Activated naive CD8-positive, alpha-beta T cell treated with anti-CD3 and anti-CD28 coated beads, Interleukin-2, amount 50 U/mL, for 16 hours (primary cell): ENCODE results near the gene TBC1D8.
"Not testable (repeated sequence)": the region's sequence is repeated elsewhere in the genome, so short reads cannot be mapped to it uniquely, and the experiment has no call there.

Experiments used
- DNase-seq: peaks from one replicate; pipeline ENCODE4 v3.0.0-alpha.2; 2020; ENCODE audit warnings: low read depth, low spot score

TBC1D8 gene

DNA sequence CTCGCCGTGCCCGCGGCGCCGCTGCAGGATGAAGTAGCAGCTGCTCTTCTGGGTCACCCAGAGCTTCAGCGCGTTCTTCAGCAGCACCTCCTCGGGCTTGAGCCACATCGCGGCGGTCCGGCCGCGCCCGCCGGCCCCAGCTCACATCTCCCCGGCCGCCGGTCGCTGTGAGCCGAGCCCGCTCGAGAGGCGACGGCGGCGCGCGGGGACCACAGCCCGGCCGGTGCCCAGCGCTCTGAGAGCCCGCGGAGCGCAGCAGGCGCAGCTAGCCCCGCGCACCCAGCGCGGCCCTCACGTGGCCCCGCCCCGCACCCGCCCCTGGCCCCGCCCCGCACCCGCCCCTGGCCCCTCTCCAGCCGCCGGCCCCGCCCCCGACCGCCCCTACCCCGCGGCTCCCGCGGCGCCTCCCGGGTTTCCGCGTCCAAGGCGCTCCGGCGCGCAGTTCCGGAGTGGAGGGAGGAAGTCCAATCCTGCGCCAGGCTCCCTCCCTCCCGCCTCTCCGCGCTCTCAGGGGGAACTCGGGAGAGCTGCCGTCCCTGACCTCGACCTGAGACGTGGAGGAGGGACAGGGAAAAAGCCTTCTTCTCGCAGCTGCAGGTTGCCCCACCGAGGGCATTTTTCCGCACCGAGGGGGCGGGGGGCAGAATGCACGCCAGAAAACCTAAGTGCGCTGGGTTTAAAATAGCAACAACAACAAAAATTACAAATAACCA, at the start of gene TBC1D8:
Gene TBC1D8, minus strand, starts transcription at position 237 of the 713 bp plus-strand sequence. Its CDS starts 129 bp downstream, at position 108.
- DNase-seq = peak; percentile 34

DNA sequence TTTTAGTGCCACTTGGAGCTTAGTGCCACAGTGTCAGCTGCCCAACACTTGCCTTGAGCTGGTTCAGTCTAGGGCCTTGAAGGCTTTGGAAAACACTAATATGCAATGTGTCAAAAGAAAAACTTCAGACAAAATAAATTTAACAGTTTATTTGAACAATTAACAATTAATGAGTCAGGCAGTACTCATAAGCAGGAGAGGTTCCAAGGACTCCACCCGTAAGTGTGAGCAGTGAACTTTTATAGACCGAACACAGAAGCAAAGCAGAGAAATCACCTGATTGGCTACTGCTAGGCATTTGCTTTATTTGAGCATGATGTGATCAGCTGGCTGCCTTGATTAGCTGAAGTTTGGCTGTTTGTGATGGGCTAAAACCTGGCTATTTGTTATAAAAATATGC, 49.5 kb upstream of the TBC1D8 start:
- no peak for DNase-seq

DNA sequence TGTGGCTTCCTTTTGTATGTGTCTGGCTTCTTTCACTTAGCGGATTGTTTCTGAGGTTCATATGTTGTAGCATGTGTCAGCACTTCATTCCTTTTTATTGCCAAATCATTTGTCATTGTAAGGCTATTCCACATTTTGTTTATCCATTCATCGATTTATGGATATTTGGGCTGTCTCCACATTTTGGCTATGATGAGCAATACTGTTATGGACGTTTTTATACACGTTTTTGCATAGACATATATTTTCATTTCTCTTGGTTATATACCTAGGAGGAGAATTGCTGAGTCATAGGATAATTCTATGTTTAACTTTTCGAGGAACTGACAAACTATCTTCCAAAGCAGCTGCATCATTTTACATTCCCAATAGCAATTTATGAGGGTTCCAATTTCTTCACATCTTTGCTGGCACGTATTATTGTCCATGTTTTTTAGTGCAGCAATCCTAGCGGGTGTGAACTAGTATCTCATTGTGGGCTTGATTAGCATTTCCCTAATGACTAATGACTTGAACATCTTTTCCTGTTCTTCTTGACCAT, 48.1 kb upstream of the TBC1D8 start:
- DNase-seq = no peak

DNA sequence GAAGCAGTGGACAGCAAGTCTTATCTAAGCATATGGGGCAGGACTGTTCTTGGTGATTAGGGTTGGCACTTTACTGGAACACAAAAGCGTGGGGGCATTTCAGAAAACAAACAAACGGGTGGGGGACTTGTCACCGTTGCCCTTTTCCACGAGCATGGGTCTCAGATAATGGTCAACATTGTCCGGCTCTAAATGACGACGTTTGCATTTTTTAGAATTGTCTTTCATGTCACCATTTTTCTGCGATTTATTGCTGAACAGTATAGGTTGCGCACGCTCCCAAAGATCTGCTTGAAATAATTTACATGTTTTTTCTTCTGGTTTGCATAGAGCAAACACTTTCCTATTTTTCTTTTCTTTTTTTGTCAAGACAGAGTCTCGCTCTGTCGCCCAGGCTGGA, 46.6 kb upstream of the TBC1D8 start:
- no peak for DNase-seq

DNA sequence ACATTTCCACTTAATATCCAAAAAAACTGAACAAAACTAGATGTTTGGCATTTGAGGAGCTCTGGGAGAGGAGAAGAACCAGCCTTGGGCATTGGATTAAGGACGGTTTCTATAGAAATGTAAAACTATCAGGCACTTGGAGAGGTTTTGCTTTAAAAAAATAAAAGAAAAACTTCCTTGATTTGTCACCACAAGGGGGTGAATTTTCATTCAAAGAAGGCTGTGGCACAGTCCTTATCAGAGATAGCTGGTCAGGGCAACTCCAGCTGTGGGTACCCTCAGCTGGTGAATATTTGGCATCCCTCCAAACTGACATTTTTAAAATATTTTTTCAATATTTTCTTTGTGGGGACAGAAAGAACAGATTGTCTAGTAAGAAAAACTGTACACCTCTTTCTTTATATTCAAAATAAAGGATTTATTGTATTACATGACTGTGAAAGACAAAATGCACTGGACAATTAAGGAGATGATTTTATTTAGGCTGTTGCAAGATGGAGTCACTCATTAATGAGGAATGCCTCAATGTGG, 46.1 kb upstream of the TBC1D8 start:
- no peak for DNase-seq

DNA sequence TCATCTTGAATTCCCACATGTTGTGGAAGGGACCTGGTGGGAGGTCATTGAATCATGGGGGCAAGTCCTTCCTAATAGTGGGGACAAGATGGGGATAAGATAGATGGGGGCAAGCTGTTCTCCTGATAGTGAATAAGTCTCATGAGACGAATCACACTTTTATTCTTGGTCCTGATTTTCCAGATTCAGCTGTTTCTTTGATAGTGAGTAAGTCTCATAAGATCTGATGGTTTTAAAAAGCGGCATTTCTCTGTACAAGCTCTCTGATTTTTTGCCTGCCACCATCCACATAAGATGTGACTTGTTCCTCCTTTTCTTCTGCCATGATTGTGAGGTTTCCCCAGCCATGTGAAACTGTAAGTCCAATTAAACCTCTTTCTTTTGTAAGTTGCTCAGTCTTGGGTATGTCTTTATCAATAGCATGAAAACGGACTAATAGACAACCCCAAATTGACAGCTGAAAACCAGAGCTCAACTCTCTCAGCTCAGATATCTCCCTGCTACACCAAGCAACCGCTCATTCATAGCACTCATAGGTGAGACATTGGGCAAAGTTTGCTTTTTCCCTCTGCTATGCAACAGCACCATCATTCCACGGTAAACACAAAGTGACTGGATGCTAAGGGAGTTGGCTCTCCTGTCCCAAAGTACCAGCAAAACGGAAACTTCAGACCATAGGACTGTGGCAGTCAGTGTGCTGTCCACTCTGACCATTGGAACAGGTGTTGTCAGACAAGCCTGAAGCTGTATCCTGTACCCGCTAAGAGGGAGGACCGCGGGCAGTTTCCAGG, 44.9 kb upstream of the TBC1D8 start:
- no peak for DNase-seq

DNA sequence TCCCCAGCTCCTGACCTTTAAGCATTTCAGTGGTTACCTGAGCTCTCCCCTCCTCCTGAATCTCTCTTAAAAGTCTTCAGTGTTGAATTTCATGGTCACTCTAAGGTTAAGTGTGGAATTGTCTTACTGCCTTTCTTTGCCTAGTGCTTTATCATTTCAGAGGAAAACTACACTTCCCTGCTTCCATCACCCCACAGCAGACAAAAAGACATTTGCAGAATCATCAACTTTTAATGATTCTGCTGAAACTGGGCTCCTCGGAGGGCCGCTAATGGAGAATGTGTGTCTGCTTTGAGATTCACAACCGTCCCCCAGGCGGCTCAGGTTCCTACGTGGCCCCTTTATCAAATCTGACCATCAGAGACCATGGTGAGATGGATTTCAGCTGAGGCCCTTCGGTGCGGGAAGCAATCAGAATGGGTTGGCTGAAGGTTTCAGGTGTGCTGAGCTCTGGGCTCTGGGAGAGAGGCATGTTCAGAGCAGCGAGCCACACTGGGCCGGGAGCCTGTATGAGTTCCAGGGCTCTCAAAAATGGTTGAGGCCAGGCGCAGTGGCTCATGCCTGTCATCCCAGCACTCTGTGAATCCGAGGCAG, 41.9 kb upstream of the TBC1D8 start:
- no peak for DNase-seq

DNA sequence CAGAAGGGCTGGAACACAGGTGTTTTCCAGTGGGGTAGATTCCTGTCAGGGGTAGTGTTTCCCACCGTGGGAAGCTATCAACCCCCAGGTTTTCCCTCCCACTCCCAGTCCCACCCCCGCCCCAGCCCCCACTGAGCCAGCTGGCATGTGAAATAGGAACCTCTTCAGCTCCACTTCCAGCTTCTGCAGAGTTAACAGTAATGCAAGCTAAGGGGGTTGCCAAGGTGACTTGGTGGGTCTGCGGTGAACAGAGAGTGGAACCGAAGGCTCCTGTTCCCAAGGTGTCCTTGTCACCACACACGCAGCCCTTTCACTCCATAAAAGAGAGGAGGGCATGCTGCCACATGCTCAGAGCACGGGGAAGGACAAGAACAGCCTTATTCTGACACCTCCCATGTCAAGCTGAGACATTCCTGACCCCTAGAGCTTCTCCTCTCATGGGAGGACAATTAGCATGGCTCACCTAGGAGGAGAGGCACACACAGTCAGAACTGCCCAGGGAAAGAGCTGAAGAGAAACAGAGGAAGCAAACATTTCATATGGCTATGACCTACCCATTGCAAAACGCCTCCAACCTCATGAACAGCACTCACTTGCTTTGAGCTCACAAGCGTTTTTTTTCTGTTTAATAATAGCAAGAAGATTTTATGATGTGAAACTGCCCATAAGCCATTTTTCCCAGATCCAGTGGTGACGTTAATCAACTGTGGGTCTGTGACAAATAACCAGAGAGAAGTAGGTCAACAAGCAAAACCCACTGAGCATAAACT, 39.8 kb upstream of the TBC1D8 start:
- no peak for DNase-seq

DNA sequence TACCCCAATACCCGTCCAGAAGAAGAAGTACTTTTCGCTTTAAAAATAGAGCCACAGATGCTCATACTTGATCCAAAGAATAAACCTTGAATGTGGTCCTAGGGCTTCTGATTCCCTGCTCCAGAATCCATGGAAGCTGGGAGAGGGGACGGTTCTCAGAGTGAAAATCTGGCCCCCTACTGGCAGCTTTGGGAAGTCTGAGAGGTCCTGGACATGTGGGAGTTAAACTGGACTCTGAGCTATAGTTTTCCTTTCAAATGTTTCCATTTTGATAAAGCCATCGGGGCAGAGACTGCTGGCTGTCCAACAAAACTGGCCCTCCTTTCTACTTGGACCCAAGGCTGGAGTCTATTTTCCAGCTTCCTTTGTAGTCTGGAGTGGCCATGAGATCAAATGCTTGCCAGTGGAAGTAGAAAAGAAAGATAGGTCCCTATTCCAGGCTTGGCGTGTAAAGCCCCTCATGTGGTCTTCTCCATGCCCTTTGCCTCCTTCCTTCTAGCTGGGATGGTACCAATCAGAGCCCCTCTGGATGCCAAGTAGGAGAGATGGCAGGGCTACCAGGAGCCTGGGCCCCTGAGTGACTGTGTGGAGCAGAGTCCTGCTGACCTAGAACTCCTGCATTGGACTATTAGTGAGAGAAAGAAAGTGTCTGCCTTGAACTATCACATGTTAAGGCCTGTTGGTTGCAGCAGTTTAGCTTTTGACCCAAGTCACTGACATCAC, 37.7 kb upstream of the TBC1D8 start:
- DNase-seq = no peak

DNA sequence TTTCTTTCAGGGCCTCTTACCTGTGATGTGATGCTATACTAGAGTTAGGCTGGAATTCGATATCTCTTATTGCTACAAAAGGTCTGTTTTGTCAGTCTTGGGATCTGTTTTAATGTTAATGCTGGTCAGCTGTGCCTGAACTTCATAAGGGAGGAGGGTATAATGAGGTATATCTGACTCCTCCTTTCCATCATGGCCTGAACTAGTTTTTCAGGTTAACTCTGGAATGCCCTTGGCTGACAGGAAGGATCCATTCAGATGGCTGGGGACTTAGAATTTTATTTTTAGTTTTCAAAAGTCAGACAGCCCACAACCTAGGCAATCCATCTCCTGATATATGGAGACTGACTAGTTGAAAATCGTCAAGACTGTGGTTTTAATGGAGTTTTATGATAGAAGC, 35.9 kb upstream of the TBC1D8 start:
- DNase-seq = no peak

DNA sequence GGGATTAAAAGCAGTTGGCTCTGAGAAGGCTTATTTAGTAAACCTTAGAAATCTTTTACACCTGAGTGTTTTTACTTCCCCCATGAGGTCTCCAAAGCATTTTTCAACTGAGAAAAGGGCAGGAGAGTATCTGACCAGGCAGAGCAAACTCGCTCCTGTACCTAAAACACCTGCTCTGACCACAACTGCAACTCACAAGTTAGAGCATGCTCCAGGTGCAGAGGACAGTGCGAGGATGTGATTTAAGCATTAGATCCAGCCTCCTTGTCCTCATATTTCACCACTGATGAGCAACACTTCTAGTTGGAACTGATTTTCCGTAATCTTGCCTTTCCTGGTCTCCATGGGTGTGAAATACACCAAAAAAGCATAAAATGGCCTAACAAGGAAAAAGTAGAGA, 34.5 kb upstream of the TBC1D8 start:
- no peak for DNase-seq

DNA sequence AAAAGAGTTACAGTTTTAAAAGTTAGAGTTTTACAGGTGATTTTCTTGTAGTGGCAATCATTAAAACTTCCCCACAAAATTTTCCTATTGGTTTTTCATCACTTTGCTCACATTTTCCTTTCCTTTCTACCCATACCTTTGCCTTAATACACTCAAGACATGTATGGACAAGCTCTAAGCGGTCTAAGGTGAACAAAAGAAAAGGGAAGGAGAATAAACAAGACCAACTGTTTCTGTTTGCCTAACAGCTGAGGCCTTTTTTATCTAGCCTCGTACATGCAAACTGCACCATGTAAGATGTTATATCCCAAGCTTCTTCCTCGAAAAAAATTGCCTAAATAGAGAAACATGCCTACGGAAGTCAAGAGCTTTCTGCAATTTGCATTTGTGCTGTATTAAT, 33.9 kb upstream of the TBC1D8 start:
- no peak for DNase-seq

DNA sequence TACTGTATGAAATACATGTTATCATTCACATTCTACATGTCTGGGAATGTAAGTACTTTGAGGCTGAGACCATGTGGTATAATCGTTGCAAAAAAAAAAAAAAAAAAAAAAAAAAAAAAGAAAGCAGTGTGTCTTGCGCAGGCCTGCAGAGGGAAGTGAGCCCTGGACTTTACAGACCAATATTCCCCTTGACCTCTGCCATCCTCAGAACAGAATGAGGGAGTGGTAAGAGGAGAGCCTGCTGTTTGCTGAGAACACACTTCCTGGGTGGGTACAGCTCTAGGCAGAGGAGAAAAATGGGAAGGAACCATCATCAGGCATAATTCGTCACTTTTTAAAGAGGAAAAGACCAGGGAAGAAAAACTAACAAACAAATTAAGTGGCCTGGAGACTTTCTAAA, 28.8 kb upstream of the TBC1D8 start:
- DNase-seq = no peak

DNA sequence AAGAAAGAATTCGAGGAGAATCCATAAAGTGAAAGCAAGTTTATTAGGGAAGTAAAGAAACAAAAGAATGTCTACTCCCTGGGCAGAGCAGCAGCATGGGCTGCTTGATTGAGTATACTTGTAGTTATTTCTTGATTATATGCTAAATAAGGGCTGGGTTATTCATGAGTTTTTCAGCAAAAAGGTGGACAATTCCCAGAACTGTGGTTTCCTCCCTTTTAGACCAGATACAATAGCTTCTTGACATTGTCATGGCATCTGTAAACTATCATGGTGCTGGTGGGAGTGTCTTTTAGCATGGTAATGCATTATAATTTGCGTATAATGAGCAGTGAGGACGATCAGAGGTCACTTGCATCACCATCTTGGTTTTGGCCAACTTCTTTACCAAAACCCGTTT, 25.6 kb upstream of the TBC1D8 start:
- no peak for DNase-seq

DNA sequence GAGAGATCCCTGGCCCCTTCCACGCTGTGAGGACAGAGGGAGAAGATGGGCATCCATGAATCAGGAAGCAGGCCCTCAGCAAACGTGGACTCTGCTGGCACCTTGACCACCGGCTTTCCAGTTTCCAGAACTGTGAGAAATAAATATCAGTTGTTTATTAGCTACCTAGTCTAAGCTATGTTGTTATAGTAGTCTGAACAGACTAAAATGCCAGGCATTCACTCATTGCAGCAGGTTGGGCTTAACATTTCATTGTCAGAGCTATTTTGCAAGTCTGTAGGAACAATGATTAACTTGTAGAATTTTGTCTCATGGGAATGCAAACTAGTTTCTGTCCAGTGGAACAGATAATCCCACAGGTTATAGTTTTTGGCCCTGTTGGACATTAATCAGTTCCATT, 24.8 kb upstream of the TBC1D8 start:
- DNase-seq = no peak

DNA sequence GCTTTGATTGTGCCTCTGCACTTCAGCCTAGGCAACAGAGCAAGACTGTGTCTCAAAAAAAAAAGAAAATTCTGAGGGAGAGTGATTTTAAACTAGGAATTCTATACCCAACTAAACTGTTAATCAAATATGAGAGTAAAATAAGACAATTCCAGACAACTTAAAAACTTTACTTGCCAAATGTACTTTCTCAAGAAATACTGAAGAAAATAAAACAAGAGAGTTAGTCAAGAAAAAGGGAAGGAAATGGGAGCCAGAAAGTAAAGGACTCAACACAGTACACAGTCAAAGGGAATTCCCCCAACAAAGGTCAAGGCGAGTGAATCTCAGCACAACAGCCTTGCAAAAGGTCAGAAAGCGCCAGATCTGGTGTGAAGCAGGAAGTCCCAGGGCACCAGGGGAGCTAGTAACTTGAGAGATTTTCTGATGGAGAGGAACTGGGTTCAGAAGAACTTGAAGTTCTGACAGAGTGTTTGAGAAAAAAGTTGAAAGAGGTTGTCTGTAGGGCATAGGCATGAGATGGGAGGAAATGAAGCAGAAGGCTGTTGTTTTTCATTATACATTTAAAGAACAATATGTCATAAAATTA, 22.6 kb upstream of the TBC1D8 start:
- DNase-seq = peak; percentile 4

DNA sequence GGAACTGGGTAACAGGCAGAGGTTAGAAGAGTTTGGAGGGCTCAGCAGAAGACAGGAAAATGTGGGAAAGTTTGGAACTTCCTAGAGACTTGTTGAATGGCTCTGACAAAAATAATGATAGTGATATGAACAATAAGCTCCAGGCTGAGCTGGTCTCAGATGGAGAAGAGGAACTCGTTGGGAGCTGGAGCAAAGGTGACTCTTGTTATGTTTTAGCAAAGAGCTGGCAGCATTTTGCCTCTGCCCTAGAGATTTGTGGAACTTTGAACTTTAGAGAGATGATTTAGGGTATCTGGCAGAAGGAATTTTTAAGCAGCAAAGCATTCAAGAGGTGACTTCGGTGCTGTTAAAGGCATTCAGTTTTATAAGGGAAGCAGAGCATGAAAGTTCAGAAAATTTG, 18.6 kb upstream of the TBC1D8 start:
- DNase-seq = not testable (repeated sequence)

DNA sequence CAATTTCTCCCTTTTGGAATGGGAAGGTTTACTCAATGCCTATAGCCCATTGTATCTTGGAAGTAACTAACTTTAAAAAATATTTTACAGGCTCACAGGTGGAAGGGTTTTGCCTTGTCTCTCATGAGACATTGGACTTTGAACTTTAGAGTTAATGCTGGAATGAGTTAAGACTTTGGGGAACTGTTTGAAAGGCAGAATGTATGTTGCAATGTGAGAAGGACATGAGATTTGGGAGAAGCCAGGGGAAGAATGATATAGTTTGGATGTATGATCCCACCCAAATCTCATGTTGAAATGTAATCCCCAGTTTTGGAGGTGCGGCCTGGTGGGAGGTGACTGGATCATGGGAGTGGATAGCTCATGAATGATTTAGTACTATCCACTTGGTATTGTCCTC, 17.5 kb upstream of the TBC1D8 start:
- no peak for DNase-seq

DNA sequence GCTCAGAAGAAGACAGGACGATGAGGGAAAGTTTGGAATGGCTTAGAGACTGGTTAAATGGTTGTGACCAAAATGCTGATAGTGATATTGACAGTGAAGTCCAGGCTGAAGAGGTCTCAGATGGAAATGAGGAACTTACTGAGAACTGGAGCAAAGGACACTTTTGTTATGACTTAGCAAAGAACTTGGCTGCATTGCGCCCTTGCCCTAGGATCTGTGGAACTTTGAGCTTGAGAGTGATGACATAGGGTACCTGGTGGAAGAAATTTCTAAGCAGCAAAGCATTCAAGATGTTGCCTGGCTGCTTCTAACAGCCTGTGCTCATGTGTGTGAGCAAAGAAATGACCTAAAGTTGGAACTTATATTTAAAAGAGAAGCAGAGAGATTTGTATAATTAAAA, 16.4 kb upstream of the TBC1D8 start:
- DNase-seq = not testable (repeated sequence)

DNA sequence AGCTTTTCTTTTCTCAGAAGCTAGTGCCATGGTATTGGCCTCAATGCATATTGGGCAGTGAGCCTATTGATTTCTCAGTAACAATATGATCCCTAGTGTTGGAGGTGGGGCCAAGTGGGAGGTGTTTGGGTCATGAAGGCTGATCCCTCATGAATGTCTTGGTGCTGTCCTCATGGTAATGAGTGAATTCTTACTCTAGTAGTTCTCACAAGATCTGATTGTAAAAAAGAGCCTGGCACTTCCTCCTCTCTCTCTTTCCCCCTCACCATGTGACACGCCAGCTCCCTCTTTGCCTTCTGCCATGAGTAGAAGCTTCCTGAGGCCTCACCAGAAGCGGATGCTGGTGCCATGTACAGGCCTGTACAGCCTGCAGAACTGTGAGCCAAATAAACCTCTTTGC, 12.8 kb upstream of the TBC1D8 start:
- DNase-seq = no peak
